ENCODE measurements around the gene OXSR1. TPM values are rescaled to one million over a fixed set of nuclear protein-coding genes. Genes with fewer than 3 reads are reported as not detected.
A peak's percentile ranks its signal among the peaks of the same experiment; 100 is the strongest.
"Not testable (repeated sequence)": the region's sequence is repeated elsewhere in the genome, so short reads cannot be mapped to it uniquely, and the experiment has no call there.

The OXSR1 gene
- total RNA-seq, 1 donor from 2014 or later: 95.3 TPM

- H3K36me3 ChIP-seq (ENCODE audit: control insufficient read depth, insufficient read depth, low read length): peaks cover 10% of the 10 kb centered on the region
- DNase-seq (ENCODE audit: low read depth) (no peak), FAIRE-seq (no peak)
- TF ChIP-seq CTCF (IDR thresholded peaks at IDR 0.05; ENCODE audit: insufficient read depth, low read length, severe bottlenecking): no peak
- H3K4me3 ChIP-seq (ENCODE audit: low read depth, low read length): no peak overlapping the region
- H3K27me3 ChIP-seq (ENCODE audit: control insufficient read depth, insufficient read depth, low read length): no peaks in the 10 kb centered on the region
Measured at GRCh38 chr3:38232701-38233100, 67.4 kb downstream of the OXSR1 start.

DNA sequence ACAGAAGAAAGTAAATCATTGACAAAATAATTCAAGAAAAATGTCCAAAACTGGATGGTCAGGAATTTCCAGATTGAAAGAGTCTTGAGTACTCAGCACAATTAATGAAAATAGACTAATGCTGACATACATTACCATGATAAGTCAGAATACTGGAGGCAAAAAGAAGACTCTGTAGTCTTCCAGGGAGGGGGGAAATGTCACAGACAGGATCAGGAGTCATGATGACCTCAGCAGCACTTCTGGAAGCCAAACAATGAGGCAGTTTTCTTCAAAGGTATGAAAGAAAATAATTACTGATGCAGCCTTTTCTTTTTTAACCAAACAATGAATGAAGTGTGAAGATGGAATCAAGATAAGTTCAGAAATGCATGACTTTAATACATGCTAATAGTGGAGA lies 70.1 kb downstream of the OXSR1 start:
- Histone ChIP-seq H3K4me3 (ENCODE audit: low read depth, low read length) (no peak overlapping the region), H3K36me3 (ENCODE audit: control insufficient read depth, insufficient read depth, low read length) (peaks cover 12% of the 10 kb centered on the region), H3K27me3 (ENCODE audit: control insufficient read depth, insufficient read depth, low read length) (no peaks in the 10 kb centered on the region)
- FAIRE-seq (no peak), DNase-seq (ENCODE audit: low read depth) (peak; percentile 35)
- TF ChIP-seq CTCF (IDR thresholded peaks at IDR 0.05; ENCODE audit: insufficient read depth, low read length, severe bottlenecking): no peak

DNA sequence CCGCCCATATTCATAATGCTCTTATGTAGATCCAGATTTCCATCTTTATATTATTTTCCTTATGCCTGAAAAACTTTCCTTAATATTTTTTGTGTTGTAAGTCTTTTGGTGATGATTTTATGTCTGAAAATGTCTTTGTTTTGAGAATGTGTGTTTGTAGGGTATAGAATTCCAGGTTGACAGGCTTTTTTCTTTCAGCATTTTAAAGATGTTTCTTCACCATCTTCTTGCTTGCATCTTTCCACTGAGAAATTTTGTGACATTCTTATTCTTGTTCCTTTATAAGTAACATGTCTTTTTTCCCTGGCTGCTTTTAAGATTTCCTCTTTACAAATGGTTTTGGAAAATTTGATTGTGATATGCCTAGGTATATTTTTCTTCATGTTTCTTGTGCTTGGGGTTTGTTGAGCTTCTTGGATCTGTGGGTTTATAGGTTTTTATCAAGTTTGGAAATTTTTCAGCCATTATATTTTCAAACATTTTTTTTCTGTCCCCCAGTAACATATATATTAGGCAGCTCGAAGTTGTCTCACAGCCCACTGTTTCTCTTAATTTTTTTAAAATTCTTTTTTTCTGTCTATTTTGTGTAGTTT lies 73.2 kb downstream of the OXSR1 start:
- TF ChIP-seq CTCF (IDR thresholded peaks at IDR 0.05; ENCODE audit: insufficient read depth, low read length, severe bottlenecking): no peak
- no peak for DNase-seq (ENCODE audit: low read depth)
- Histone ChIP-seq H3K4me3 (ENCODE audit: low read depth, low read length) (no peak overlapping the region), H3K36me3 (ENCODE audit: control insufficient read depth, insufficient read depth, low read length) (peaks cover 8% of the 10 kb centered on the region), H3K27me3 (ENCODE audit: control insufficient read depth, insufficient read depth, low read length) (no peaks in the 10 kb centered on the region)
- FAIRE-seq: no peak

- H3K4me3 ChIP-seq (ENCODE audit: low read depth, low read length); H3K36me3 ChIP-seq (ENCODE audit: control insufficient read depth, insufficient read depth, low read length); DNase-seq (ENCODE audit: low read depth); H3K27me3 ChIP-seq (ENCODE audit: control insufficient read depth, insufficient read depth, low read length); FAIRE-seq: not testable (repeated sequence)
Measured at GRCh38 chr3:38242812-38243211, 77.5 kb downstream of the OXSR1 start.

DNA sequence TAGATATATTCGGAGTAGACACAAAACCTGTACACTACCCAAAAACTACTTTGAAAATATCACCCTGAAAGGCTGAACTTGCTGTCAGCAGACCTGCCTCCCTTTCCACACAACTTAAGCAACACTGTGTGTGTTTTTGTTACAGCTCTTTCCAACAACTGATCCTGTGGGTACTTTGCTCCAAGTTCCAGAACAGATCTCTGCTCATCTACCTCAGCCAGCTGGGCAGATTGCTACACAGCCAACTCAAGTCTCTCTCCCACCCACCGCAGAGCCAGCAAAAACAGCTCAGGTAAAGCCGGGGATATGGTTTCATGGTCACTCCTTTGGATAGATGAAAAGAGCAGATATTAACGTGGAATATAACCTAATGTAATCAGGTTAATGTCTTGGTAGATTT lies 80.6 kb downstream of the OXSR1 start:
- Histone ChIP-seq H3K4me3 (ENCODE audit: low read depth, low read length) (no peak overlapping the region), H3K27me3 (ENCODE audit: control insufficient read depth, insufficient read depth, low read length) (no peaks in the 10 kb centered on the region), H3K36me3 (ENCODE audit: control insufficient read depth, insufficient read depth, low read length) (peaks cover 7% of the 10 kb centered on the region)
- FAIRE-seq (no peak), DNase-seq (ENCODE audit: low read depth) (no peak)
- no peak for TF ChIP-seq CTCF (IDR thresholded peaks at IDR 0.05; ENCODE audit: insufficient read depth, low read length, severe bottlenecking)

GRCh38 chr3:38247366-38248035 lies 82.2 kb downstream of the OXSR1 start:
- DNase-seq (ENCODE audit: low read depth): peak; percentile 93
- peak; percentile 80 for FAIRE-seq
- no peak overlapping the region for H3K4me3 ChIP-seq (ENCODE audit: low read depth, low read length)
- H3K27me3 ChIP-seq (ENCODE audit: control insufficient read depth, insufficient read depth, low read length): no peaks in the 10 kb centered on the region
- peaks cover 16% of the 10 kb centered on the region for H3K36me3 ChIP-seq (ENCODE audit: control insufficient read depth, insufficient read depth, low read length)
- TF ChIP-seq CTCF (IDR thresholded peaks at IDR 0.05; ENCODE audit: insufficient read depth, low read length, severe bottlenecking): peak; percentile 38

All from bronchial epithelial cell (primary cell).